H1 (cell line): ENCODE results near the gene YPEL2. TPM values are rescaled to one million over a fixed set of nuclear protein-coding genes. Genes with fewer than 3 reads are reported as not detected.

ENCODE experiments used
- EZH2 ChIP-seq: fragments of 200-600 bp; sonication (generic); IDR thresholded peaks from 2 replicates; pipeline ENCODE4 v1.7.1; 2012; ENCODE audit warnings: low read depth, mild to moderate bottlenecking, moderate library complexity, low read length, inconsistent platforms; ENCODE audit not compliant: severe bottlenecking
- FOSL1 ChIP-seq: IDR thresholded peaks from 2 replicates; pipeline ENCODE4 v1.6.1; 2011; ENCODE audit warnings: mild to moderate bottlenecking, low read depth, low read length, moderate library complexity; ENCODE audit not compliant: insufficient read depth
- KDM1A ChIP-seq: fragments of 200-600, 300-600 bp; sonication (generic); IDR thresholded peaks from 2 replicates; pipeline ENCODE4 v1.7.1; 2016; ENCODE audit warnings: mild to moderate bottlenecking, low read length, borderline replicate concordance
- NRF1 ChIP-seq: IDR thresholded peaks from 2 replicates; pipeline ENCODE4 v1.6.1; 2011; ENCODE audit warnings: mild to moderate bottlenecking, low read depth, low read length, improper control_type of control experiment
- polyA plus RNA-seq, 7 experiments: library from polyadenylated mRNA; depleted of rRNA in 3 of 7; stranded (reverse) in 5 of 7; unstranded in 2 of 7; fragments of >200 nt in 5 of 7; fragments of 200-250 nt in 2 of 7; gene quantifications; 1 replicate in 5 of 7; 2 replicates in 1 of 7; 4 replicates in 1 of 7; pipeline versions ENCODE4 v1.2.1 to v1.2.3, GENCODE V29; 2011 to 2013; ENCODE audit warnings: missing spikeins in 2 of 7, mixed read lengths in 2 of 7
- total RNA-seq: library from RNA; stranded (reverse); fragmentation: NEBNext Ultra II Directional; extraction: Animal tissue kit (Norgen Biotek cat#: 25700); gene quantifications from 2 replicates; pipeline ENCODE4 v1.2.1, GENCODE V29; 2021

Gene YPEL2
- total and polyA plus RNA-seq, 2 of the 8 experiments (the other 6 are each of a cell fraction or from before 2014, with no cell fraction given), result 1.6 to 3.5 TPM

- no peak for TF ChIP-seq KDM1A
- no peak for TF ChIP-seq NRF1
- TF ChIP-seq FOSL1, result no peak
- TF ChIP-seq EZH2, result no peak
Measured at GRCh38 chr17:59413014-59413766, 81.7 kb downstream of the YPEL2 start (continued).
